Measurements from ENCODE around the gene TMEM61.
"Not testable (repeated sequence)": the region's sequence is repeated elsewhere in the genome, so short reads cannot be mapped to it uniquely, and the experiment has no call there.

TMEM61 gene

DNA sequence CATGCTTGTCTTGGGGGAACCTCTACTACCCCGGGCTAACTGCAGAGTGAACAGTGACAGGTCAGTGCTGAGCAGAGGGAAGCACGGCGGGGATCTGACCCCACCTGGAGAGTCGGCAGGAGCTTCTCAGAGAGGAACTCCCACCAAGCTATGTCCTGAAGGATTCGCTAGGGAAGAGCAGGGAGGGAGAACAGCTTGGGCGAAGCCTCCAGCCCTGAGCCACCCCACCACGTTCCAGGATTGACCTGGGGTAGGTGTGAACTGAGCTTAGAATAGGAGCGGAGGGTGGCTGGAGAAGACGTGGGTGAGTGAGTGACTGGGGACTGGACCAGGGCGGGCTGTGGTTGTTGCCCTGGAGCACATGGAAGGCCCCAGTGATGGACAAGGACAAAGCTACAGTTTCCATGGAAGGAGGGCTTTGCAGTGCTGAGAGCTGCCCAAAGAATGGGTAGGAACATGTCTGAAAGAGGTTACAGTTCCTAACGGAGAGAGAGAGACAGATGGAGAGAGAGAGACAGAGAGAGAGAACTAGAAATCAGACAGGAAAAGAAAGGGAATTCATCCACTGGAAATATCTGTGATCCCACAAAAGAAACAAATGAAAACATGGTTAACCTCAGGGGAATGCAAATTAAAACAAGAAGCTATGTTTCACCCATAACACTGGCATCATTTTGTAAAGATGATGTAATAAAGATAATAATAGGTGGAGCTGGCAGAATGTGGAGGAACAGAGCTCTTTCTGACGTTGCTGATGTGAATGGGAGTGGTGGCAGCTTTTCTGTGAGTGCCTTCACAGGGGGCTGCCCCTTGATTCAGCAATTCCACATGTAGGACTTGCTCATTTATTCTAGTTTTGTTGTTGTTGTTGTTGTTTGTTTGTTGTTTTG is 35.5 kb downstream of the TMEM61 start:
- TF ChIP-seq, protein P1, sequence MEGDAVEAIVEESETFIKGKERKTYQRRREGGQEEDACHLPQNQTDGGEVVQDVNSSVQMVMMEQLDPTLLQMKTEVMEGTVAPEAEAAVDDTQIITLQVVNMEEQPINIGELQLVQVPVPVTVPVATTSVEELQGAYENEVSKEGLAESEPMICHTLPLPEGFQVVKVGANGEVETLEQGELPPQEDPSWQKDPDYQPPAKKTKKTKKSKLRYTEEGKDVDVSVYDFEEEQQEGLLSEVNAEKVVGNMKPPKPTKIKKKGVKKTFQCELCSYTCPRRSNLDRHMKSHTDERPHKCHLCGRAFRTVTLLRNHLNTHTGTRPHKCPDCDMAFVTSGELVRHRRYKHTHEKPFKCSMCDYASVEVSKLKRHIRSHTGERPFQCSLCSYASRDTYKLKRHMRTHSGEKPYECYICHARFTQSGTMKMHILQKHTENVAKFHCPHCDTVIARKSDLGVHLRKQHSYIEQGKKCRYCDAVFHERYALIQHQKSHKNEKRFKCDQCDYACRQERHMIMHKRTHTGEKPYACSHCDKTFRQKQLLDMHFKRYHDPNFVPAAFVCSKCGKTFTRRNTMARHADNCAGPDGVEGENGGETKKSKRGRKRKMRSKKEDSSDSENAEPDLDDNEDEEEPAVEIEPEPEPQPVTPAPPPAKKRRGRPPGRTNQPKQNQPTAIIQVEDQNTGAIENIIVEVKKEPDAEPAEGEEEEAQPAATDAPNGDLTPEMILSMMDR (IDR thresholded peaks at IDR 0.05; ENCODE audit: low read length): no peak
- TF ChIP-seq EZH2 (IDR thresholded peaks at IDR 0.05; ENCODE audit: borderline replicate concordance, low read length): no peak
- Histone ChIP-seq H3K9me3 (ENCODE audit: low read length) (no peaks in the 10 kb centered on the region), H4K20me1 (ENCODE audit: insufficient read depth, low read length) (no peaks in the 10 kb centered on the region)

GRCh38 chr1:55018395-55018794 is 38.0 kb downstream of the TMEM61 start:
- no peak overlapping the region for H3K4me3 ChIP-seq (ENCODE audit: low read depth, low read length, poor library complexity, severe bottlenecking)
- H3K27ac ChIP-seq (ENCODE audit: low read depth, low read length, poor library complexity, severe bottlenecking): no peak overlapping the region
- H3K36me3 ChIP-seq (ENCODE audit: insufficient read depth, low read length): no peaks in the 10 kb centered on the region
- no peaks in the 10 kb centered on the region for H3K79me2 ChIP-seq (ENCODE audit: insufficient read depth, low read length)
- no peaks in the 10 kb centered on the region for H3K9me2 ChIP-seq (ENCODE audit: low read depth, low read length)
- H3F3A ChIP-seq (ENCODE audit: insufficient read depth, low read length): no peaks in the 10 kb centered on the region
- H2AFZ ChIP-seq (ENCODE audit: low read length): no peak overlapping the region
- no peak overlapping the region for H3K4me2 ChIP-seq (ENCODE audit: low read length)
- no peak for TF ChIP-seq EZH2 (IDR thresholded peaks at IDR 0.05; ENCODE audit: borderline replicate concordance, low read length)
- TF ChIP-seq, protein P1 (IDR thresholded peaks at IDR 0.05; ENCODE audit: low read length): no peak
- no peaks in the 10 kb centered on the region for H4K20me1 ChIP-seq (ENCODE audit: insufficient read depth, low read length)
- no peaks in the 10 kb centered on the region for H3K4me1 ChIP-seq (ENCODE audit: insufficient read depth, low read length, severe bottlenecking)
- no peaks in the 10 kb centered on the region for H3K9me3 ChIP-seq (ENCODE audit: low read length)
- peaks cover 4% of the 10 kb centered on the region; the same call in 1 of the 2 replicates for H3K27me3 ChIP-seq (ENCODE audit: insufficient read depth, low read length)
- H3K9ac ChIP-seq (ENCODE audit: low read length): no peak overlapping the region

More for the DNA sequence above, 35.5 kb downstream of the TMEM61 start:
- Histone ChIP-seq H3K27ac (ENCODE audit: low read depth, low read length, poor library complexity, severe bottlenecking) (no peak overlapping the region), H3K79me2 (ENCODE audit: insufficient read depth, low read length) (no peaks in the 10 kb centered on the region), H3K9me2 (ENCODE audit: low read depth, low read length) (no peaks in the 10 kb centered on the region), H2AFZ (ENCODE audit: low read length) (no peak overlapping the region), H3K4me1 (ENCODE audit: insufficient read depth, low read length, severe bottlenecking) (no peaks in the 10 kb centered on the region), H3K27me3 (ENCODE audit: insufficient read depth, low read length) (peaks cover 4% of the 10 kb centered on the region; the same call in 1 of the 2 replicates), H3K4me2 (ENCODE audit: low read length) (no peak overlapping the region), H3F3A (ENCODE audit: insufficient read depth, low read length) (no peaks in the 10 kb centered on the region), H3K36me3 (ENCODE audit: insufficient read depth, low read length) (no peaks in the 10 kb centered on the region), H3K9ac (ENCODE audit: low read length) (no peak overlapping the region), H3K4me3 (ENCODE audit: low read depth, low read length, poor library complexity, severe bottlenecking) (no peak overlapping the region)

DNA sequence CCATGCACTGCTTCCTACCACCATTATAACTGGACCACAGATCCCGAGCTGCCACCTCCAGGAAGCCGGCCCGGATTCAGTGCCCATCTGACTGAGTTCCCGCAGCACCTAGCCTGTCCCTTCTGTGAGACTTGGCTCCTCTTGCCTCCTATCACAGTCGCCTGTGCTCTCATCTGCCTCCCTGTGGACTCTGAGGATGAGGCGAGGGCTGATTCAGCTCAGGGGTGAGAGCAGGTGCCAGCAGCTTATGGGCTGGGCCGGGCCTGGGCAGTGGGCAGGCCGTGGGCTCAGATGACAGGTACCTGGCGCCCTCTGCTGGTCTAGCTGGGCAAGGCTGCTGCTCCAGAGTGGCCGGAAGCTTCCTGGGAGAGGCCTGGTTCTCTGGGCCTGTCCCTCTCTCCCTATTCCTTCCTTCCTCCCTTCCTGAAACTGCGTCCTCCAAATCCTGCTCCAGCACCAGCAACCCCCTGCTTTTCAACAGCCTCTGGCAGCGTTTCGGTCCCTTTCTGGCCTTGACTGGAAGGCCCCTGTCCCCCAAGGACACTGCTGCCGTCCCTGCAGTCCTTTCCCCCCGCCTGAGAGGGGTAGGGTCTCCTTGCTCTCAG is 41.6 kb downstream of the TMEM61 start:
- Histone ChIP-seq H3K9me3 (ENCODE audit: low read length) (no peaks in the 10 kb centered on the region), H3K9ac (ENCODE audit: low read length) (no peak overlapping the region), H3K27me3 (ENCODE audit: insufficient read depth, low read length) (peaks cover 4% of the 10 kb centered on the region; the same call in 1 of the 2 replicates)

GRCh38 chr1:55024163-55024562 is 43.7 kb downstream of the TMEM61 start:
- H3K4me1 ChIP-seq (ENCODE audit: insufficient read depth, low read length, severe bottlenecking); H2AFZ ChIP-seq (ENCODE audit: low read length); H3K9me3 ChIP-seq (ENCODE audit: low read length); H3K36me3 ChIP-seq (ENCODE audit: insufficient read depth, low read length); H3K4me2 ChIP-seq (ENCODE audit: low read length); H3F3A ChIP-seq (ENCODE audit: insufficient read depth, low read length); H3K79me2 ChIP-seq (ENCODE audit: insufficient read depth, low read length); H3K9ac ChIP-seq (ENCODE audit: low read length); H3K4me3 ChIP-seq (ENCODE audit: low read depth, low read length, poor library complexity, severe bottlenecking); H3K9me2 ChIP-seq (ENCODE audit: low read depth, low read length); H3K27ac ChIP-seq (ENCODE audit: low read depth, low read length, poor library complexity, severe bottlenecking); H3K27me3 ChIP-seq (ENCODE audit: insufficient read depth, low read length); H4K20me1 ChIP-seq (ENCODE audit: insufficient read depth, low read length): not testable (repeated sequence)

More for the DNA sequence above, 41.6 kb downstream of the TMEM61 start:
- no peak for TF ChIP-seq EZH2 (IDR thresholded peaks at IDR 0.05; ENCODE audit: borderline replicate concordance, low read length)
- TF ChIP-seq, protein P1 (IDR thresholded peaks at IDR 0.05; ENCODE audit: low read length): peak; percentile 76
- Histone ChIP-seq H2AFZ (ENCODE audit: low read length) (no peak overlapping the region), H3K4me2 (ENCODE audit: low read length) (no peak overlapping the region), H3K4me1 (ENCODE audit: insufficient read depth, low read length, severe bottlenecking) (no peaks in the 10 kb centered on the region), H4K20me1 (ENCODE audit: insufficient read depth, low read length) (no peaks in the 10 kb centered on the region), H3K79me2 (ENCODE audit: insufficient read depth, low read length) (no peaks in the 10 kb centered on the region), H3K9me2 (ENCODE audit: low read depth, low read length) (no peaks in the 10 kb centered on the region), H3K4me3 (ENCODE audit: low read depth, low read length, poor library complexity, severe bottlenecking) (no peak overlapping the region), H3F3A (ENCODE audit: insufficient read depth, low read length) (no peaks in the 10 kb centered on the region), H3K27ac (ENCODE audit: low read depth, low read length, poor library complexity, severe bottlenecking) (no peak overlapping the region), H3K36me3 (ENCODE audit: insufficient read depth, low read length) (no peaks in the 10 kb centered on the region)

- H3K79me2 ChIP-seq (ENCODE audit: insufficient read depth, low read length); H3K9me3 ChIP-seq (ENCODE audit: low read length); H3K36me3 ChIP-seq (ENCODE audit: insufficient read depth, low read length); H3K27ac ChIP-seq (ENCODE audit: low read depth, low read length, poor library complexity, severe bottlenecking); H3K9ac ChIP-seq (ENCODE audit: low read length); H3F3A ChIP-seq (ENCODE audit: insufficient read depth, low read length); H2AFZ ChIP-seq (ENCODE audit: low read length); H3K4me3 ChIP-seq (ENCODE audit: low read depth, low read length, poor library complexity, severe bottlenecking); H3K27me3 ChIP-seq (ENCODE audit: insufficient read depth, low read length); H3K9me2 ChIP-seq (ENCODE audit: low read depth, low read length); H4K20me1 ChIP-seq (ENCODE audit: insufficient read depth, low read length); H3K4me1 ChIP-seq (ENCODE audit: insufficient read depth, low read length, severe bottlenecking); H3K4me2 ChIP-seq (ENCODE audit: low read length): not testable (repeated sequence)
Measured at GRCh38 chr1:55026682-55027081, 46.3 kb downstream of the TMEM61 start.
